ENCODE measurements around the gene LAMA3. TPM values are rescaled to one million over a fixed set of nuclear protein-coding genes. Genes with fewer than 3 reads are reported as not detected.

LAMA3 gene
- total and polyA plus RNA-seq, 2 experiments from 2014 or later: 3.9 to 4.9 TPM

DNA sequence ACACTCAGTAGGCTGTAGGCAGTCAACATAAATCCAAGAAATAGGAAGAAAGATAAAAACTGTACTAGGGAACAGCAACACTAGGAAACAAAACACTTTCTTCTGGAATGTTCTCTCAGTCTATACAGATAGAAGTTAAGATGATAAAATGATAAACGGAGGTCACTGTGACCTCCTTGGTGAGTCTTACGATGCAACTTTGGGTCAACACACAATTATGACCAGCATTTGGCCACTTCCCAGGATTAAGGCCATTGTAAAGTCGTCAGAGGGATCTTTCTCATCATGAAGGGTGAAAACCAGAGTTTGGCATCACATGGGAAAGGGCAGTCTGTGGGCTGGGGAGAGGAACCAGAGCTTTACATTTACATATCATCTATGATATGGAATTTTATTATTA lies 33.4 kb downstream of the LAMA3 start:
- no peaks in the 10 kb centered on the region for H3K4me1 ChIP-seq (ENCODE audit: insufficient read depth)
- H3K4me3 ChIP-seq: no peak overlapping the region
- DNase-seq (ENCODE audit: low spot score) (no peak), ATAC-seq (no peak)
- Mint-ChIP-seq H3K9me3 (no peaks in the 10 kb centered on the region), H3K4me1 (no peaks in the 10 kb centered on the region; the same call in 2 of the 3 replicates), H3K27ac (no peak overlapping the region), H3K36me3 (ENCODE audit: low read depth) (no peaks in the 10 kb centered on the region), H3K4me3 (no peak overlapping the region), H3K27me3 (ENCODE audit: insufficient read depth, low read depth, poor library complexity) (no peaks in the 10 kb centered on the region)
- H4K20me1 ChIP-seq (replicated peaks; ENCODE audit: insufficient read depth): no peaks in the 10 kb centered on the region
- H2AFZ ChIP-seq: no peak overlapping the region
- H3K79me2 ChIP-seq (replicated peaks; ENCODE audit: insufficient read depth): no peaks in the 10 kb centered on the region
- no peak for TF ChIP-seq ZNF114 (CRISPR knock-in tag; IDR thresholded peaks at IDR 0.05)
- TF ChIP-seq, protein P1, sequence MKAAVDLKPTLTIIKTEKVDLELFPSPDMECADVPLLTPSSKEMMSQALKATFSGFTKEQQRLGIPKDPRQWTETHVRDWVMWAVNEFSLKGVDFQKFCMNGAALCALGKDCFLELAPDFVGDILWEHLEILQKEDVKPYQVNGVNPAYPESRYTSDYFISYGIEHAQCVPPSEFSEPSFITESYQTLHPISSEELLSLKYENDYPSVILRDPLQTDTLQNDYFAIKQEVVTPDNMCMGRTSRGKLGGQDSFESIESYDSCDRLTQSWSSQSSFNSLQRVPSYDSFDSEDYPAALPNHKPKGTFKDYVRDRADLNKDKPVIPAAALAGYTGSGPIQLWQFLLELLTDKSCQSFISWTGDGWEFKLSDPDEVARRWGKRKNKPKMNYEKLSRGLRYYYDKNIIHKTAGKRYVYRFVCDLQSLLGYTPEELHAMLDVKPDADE (IDR thresholded peaks at IDR 0.05): no peak
- TF ChIP-seq, protein P2, sequence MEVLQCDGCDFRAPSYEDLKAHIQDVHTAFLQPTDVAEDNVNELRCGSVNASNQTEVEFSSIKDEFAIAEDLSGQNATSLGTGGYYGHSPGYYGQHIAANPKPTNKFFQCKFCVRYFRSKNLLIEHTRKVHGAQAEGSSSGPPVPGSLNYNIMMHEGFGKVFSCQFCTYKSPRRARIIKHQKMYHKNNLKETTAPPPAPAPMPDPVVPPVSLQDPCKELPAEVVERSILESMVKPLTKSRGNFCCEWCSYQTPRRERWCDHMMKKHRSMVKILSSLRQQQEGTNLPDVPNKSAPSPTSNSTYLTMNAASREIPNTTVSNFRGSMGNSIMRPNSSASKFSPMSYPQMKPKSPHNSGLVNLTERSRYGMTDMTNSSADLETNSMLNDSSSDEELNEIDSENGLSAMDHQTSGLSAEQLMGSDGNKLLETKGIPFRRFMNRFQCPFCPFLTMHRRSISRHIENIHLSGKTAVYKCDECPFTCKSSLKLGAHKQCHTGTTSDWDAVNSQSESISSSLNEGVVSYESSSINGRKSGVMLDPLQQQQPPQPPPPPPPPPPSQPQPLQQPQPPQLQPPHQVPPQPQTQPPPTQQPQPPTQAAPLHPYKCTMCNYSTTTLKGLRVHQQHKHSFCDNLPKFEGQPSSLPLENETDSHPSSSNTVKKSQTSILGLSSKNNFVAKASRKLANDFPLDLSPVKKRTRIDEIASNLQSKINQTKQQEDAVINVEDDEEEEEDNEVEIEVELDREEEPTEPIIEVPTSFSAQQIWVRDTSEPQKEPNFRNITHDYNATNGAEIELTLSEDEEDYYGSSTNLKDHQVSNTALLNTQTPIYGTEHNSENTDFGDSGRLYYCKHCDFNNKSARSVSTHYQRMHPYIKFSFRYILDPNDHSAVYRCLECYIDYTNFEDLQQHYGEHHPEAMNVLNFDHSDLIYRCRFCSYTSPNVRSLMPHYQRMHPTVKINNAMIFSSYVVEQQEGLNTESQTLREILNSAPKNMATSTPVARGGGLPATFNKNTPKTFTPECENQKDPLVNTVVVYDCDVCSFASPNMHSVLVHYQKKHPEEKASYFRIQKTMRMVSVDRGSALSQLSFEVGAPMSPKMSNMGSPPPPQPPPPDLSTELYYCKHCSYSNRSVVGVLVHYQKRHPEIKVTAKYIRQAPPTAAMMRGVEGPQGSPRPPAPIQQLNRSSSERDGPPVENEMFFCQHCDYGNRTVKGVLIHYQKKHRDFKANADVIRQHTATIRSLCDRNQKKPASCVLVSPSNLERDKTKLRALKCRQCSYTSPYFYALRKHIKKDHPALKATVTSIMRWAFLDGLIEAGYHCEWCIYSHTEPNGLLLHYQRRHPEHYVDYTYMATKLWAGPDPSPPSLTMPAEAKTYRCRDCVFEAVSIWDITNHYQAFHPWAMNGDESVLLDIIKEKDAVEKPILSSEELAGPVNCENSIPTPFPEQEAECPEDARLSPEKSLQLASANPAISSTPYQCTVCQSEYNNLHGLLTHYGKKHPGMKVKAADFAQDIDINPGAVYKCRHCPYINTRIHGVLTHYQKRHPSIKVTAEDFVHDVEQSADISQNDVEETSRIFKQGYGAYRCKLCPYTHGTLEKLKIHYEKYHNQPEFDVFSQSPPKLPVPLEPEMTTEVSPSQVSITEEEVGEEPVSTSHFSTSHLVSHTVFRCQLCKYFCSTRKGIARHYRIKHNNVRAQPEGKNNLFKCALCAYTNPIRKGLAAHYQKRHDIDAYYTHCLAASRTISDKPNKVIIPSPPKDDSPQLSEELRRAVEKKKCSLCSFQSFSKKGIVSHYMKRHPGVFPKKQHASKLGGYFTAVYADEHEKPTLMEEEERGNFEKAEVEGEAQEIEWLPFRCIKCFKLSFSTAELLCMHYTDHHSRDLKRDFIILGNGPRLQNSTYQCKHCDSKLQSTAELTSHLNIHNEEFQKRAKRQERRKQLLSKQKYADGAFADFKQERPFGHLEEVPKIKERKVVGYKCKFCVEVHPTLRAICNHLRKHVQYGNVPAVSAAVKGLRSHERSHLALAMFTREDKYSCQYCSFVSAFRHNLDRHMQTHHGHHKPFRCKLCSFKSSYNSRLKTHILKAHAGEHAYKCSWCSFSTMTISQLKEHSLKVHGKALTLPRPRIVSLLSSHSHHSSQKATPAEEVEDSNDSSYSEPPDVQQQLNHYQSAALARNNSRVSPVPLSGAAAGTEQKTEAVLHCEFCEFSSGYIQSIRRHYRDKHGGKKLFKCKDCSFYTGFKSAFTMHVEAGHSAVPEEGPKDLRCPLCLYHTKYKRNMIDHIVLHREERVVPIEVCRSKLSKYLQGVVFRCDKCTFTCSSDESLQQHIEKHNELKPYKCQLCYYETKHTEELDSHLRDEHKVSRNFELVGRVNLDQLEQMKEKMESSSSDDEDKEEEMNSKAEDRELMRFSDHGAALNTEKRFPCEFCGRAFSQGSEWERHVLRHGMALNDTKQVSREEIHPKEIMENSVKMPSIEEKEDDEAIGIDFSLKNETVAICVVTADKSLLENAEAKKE (CRISPR knock-in tag; IDR thresholded peaks at IDR 0.05): no peak
- H3K36me3 ChIP-seq (ENCODE audit: insufficient read depth): no peaks in the 10 kb centered on the region
- H3K27ac ChIP-seq (ENCODE audit: low read depth): no peak overlapping the region
- peaks cover 3% of the 10 kb centered on the region; the same call in 1 of the 2 replicates for H3K9me2 ChIP-seq (ENCODE audit: insufficient read depth)
- H3K4me2 ChIP-seq: no peak overlapping the region
- no peaks in the 10 kb centered on the region for H3F3A ChIP-seq (replicated peaks; ENCODE audit: low read depth)
- H3K27me3 ChIP-seq (ENCODE audit: insufficient read depth): no peaks in the 10 kb centered on the region

DNA sequence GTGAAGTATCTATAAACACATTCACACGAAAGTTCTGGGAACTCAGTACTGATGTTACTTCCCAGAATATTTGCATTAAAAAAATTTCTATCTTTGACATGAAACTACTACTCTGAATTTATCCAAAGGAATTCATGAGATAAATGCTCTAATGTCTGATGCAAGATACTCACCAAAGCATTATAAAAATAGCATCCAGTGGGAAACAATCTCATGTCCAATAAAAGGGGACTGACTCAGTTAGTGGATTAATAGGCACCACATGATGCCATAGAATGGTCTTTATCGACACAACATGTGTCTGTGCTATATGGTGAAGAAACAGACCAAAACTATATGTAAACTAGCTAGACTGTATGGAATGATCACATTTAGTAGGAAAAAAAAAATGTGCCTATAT lies 33.9 kb downstream of the LAMA3 start:
- no peaks in the 10 kb centered on the region for H3K9me3 Mint-ChIP-seq
- ATAC-seq (no peak), DNase-seq (ENCODE audit: low spot score) (no peak)
- no peaks in the 10 kb centered on the region for H3F3A ChIP-seq (replicated peaks; ENCODE audit: low read depth)
- H3K4me3 ChIP-seq: no peak overlapping the region
- H3K27me3 ChIP-seq (ENCODE audit: insufficient read depth): no peaks in the 10 kb centered on the region
- no peaks in the 10 kb centered on the region for H3K27me3 Mint-ChIP-seq (ENCODE audit: insufficient read depth, low read depth, poor library complexity)
- no peak overlapping the region for H3K4me3 Mint-ChIP-seq
- H2AFZ ChIP-seq: no peak overlapping the region
- no peaks in the 10 kb centered on the region for H3K79me2 ChIP-seq (replicated peaks; ENCODE audit: insufficient read depth)
- TF ChIP-seq CREB1 (CRISPR knock-in tag; IDR thresholded peaks at IDR 0.05; ENCODE audit: low read depth) (no peak), ZNF331 (CRISPR knock-in tag; IDR thresholded peaks at IDR 0.05; ENCODE audit: low read depth) (no peak)
- TF ChIP-seq, protein P3, sequence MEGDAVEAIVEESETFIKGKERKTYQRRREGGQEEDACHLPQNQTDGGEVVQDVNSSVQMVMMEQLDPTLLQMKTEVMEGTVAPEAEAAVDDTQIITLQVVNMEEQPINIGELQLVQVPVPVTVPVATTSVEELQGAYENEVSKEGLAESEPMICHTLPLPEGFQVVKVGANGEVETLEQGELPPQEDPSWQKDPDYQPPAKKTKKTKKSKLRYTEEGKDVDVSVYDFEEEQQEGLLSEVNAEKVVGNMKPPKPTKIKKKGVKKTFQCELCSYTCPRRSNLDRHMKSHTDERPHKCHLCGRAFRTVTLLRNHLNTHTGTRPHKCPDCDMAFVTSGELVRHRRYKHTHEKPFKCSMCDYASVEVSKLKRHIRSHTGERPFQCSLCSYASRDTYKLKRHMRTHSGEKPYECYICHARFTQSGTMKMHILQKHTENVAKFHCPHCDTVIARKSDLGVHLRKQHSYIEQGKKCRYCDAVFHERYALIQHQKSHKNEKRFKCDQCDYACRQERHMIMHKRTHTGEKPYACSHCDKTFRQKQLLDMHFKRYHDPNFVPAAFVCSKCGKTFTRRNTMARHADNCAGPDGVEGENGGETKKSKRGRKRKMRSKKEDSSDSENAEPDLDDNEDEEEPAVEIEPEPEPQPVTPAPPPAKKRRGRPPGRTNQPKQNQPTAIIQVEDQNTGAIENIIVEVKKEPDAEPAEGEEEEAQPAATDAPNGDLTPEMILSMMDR (conservative IDR thresholded peaks at IDR 0.05; ENCODE audit: low read depth in 2 of 2): no peak
- no peak overlapping the region for H3K4me2 ChIP-seq
- peaks cover 3% of the 10 kb centered on the region; the same call in 1 of the 2 replicates for H3K9me2 ChIP-seq (ENCODE audit: insufficient read depth)
- H3K27ac Mint-ChIP-seq: no peak overlapping the region
- no peaks in the 10 kb centered on the region for H3K36me3 Mint-ChIP-seq (ENCODE audit: low read depth)
- no peaks in the 10 kb centered on the region for H4K20me1 ChIP-seq (replicated peaks; ENCODE audit: insufficient read depth)
- H3K4me1 Mint-ChIP-seq: no peaks in the 10 kb centered on the region; the same call in 2 of the 3 replicates
- no peak overlapping the region for H3K27ac ChIP-seq (ENCODE audit: low read depth)
- no peaks in the 10 kb centered on the region for H3K36me3 ChIP-seq (ENCODE audit: insufficient read depth)
- no peaks in the 10 kb centered on the region for H3K4me1 ChIP-seq (ENCODE audit: insufficient read depth)
